Measurements from ENCODE around the gene RYR2.

- no peak for TF ChIP-seq CTCF (IDR thresholded peaks at IDR 0.05)
- TF ChIP-seq POLR2A (IDR thresholded peaks at IDR 0.05): no peak
Measured at GRCh38 chr1:237673631-237674030, 631.6 kb downstream of the RYR2 start.
